Hepatocyte (in vitro differentiated cells): ENCODE data around the gene NHERF1.

Experiments
- EZH2 ChIP-seq: fragments of 200-600 bp; sonication (generic); IDR thresholded peaks from 2 replicates; pipeline ENCODE4 v1.6.1; 2016; ENCODE audit warnings: antibody characterized with exemption, mild to moderate bottlenecking, borderline replicate concordance
- TF ChIP-seq, protein P1 (sequence below): fragments of 200-600 bp; sonication (generic); IDR thresholded peaks from 2 replicates; pipeline ENCODE4 v1.5.1; 2016; ENCODE audit warnings: antibody characterized with exemption, mild to moderate bottlenecking; ENCODE audit not compliant: poor library complexity

GRCh38 chr17:74729866-74730265 is 18.6 kb upstream of the NHERF1 start:
- TF ChIP-seq, protein P1, sequence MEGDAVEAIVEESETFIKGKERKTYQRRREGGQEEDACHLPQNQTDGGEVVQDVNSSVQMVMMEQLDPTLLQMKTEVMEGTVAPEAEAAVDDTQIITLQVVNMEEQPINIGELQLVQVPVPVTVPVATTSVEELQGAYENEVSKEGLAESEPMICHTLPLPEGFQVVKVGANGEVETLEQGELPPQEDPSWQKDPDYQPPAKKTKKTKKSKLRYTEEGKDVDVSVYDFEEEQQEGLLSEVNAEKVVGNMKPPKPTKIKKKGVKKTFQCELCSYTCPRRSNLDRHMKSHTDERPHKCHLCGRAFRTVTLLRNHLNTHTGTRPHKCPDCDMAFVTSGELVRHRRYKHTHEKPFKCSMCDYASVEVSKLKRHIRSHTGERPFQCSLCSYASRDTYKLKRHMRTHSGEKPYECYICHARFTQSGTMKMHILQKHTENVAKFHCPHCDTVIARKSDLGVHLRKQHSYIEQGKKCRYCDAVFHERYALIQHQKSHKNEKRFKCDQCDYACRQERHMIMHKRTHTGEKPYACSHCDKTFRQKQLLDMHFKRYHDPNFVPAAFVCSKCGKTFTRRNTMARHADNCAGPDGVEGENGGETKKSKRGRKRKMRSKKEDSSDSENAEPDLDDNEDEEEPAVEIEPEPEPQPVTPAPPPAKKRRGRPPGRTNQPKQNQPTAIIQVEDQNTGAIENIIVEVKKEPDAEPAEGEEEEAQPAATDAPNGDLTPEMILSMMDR, result no peak
- TF ChIP-seq EZH2, result no peak
